Mucosa of rectum (tissue), 2 donors: ENCODE data around the gene SNORC.
"Not testable (repeated sequence)": the region's sequence is repeated elsewhere in the genome, so short reads cannot be mapped to it uniquely, and the experiment has no call there.

Source experiments
- H3K27ac ChIP-seq, 2 donors: one replicate each; pipeline ENCODE4 v1.7.0; 2013; ENCODE audit warnings: inconsistent platforms in 2 of 2, low read depth in 2 of 2, low read length in 2 of 2
- H3K27me3 ChIP-seq, 2 donors: one replicate each; pipeline ENCODE4 v1.7.0; 2013; ENCODE audit warnings: low read length in 2 of 2; ENCODE audit not compliant: control insufficient read depth in 2 of 2, insufficient read depth in 2 of 2
- H3K36me3 ChIP-seq, 2 donors: one replicate each; pipeline ENCODE4 v1.7.0; 2013; ENCODE audit warnings: low read length in 2 of 2; ENCODE audit not compliant: control insufficient read depth in 2 of 2, insufficient read depth in 2 of 2
- H3K4me1 ChIP-seq, 2 donors: one replicate each; pipeline ENCODE4 v1.7.0; 2013; ENCODE audit warnings: low read length in 2 of 2, mild to moderate bottlenecking in 1 of 2; ENCODE audit not compliant: control insufficient read depth in 2 of 2, insufficient read depth in 2 of 2
- H3K4me3 ChIP-seq, 2 donors: one replicate each; pipeline ENCODE4 v1.7.0; 2013; ENCODE audit warnings: low read length in 2 of 2
- H3K9ac ChIP-seq, 2 donors: one replicate each; pipeline ENCODE4 v1.7.0; 2013; ENCODE audit warnings: low read length in 2 of 2, low read depth in 1 of 2, mild to moderate bottlenecking in 1 of 2
- H3K9me3 ChIP-seq, 2 donors: one replicate each; pipeline ENCODE4 v1.7.0; 2013; ENCODE audit warnings: low read length in 2 of 2; ENCODE audit not compliant: control insufficient read depth in 2 of 2
- donor health status: healthy.
- donor health status: Normal muscosa, but diverticular disease.

SNORC gene

DNA sequence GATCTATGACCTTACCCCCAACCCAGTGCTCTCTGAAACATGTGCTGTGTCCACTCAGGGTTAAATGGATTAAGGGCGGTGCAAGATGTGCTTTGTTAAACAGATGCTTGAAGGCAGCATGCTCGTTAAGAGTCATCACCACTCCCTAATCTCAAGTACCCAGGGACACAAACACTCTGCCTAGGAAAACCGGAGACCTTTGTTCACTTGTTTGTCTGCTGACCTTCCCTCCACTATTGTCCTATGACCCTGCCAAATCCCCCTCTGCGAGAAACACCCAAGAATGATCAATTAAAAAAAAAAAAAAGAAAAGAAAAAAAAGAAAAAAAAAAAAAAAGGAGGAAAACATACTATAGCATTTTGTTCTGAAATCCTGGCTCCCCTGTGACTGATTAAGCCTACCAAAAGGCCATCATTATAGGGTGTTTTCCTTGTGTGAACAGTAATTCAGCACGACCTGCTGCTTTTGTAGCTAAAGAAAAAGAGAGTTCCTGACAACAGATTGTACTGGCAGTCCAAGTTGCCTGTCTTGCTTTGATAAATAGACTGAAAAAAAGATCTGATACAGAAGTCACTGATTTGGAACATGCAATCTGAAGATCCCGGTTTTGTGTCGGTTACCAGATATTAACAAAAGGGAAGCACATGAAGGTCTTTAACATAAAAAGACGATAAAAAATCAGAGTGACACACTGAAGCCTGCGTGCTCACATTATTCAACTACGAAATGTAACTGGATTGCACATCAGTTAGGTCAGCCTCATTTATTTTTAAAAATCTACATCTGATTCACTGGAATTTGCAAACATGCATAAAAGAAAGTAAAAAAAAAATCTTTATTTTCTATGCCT, 37.0 kb downstream of the SNORC start:
- not testable (repeated sequence) for H3K27ac ChIP-seq, H3K27me3 ChIP-seq, H3K4me1 ChIP-seq

DNA sequence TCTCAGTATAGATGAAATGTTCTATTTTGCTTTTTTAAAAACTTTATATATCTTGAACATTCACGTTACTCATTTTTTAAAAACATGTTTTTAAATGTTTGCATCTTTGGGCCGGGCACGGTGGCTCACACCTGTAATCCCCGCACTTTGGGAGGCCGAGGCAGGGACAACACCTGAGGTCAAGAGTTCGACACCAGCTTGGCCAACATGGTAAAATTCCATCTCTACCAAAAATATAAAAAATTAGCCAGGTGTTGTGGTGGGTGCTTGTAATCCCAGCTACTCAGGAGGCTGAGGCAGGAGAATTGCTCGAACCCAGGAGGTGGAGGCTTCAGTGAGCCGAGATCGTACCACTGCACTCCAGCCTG, 37.6 kb downstream of the SNORC start:
- not testable (repeated sequence) for H3K9me3 ChIP-seq, H3K9ac ChIP-seq, H3K4me1 ChIP-seq, H3K4me3 ChIP-seq, H3K27ac ChIP-seq, H3K27me3 ChIP-seq, H3K36me3 ChIP-seq

More for the DNA sequence above, 37.0 kb downstream of the SNORC start:
- not testable (repeated sequence) for H3K9ac ChIP-seq, H3K4me3 ChIP-seq, H3K36me3 ChIP-seq, H3K9me3 ChIP-seq

DNA sequence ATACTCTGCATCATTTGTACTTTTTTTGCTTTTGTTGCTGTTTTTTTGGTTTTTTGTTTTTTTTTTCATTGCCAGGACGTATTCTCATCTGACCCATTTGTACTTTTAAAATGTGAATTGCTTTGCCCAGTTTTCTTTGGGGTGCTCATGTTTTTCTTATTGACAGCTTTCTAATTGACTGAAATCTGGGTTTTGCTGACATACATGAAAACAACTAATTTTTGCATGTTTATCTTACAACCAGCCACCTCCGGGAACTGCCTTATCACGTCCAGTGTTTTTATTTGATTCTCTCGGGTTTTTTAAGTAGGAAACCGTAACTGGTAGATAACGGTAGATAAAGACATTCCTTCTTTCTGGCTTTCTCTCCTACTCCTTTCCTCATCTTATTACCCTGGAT, 38.6 kb downstream of the SNORC start:
- no peaks in the 10 kb centered on the region for H3K4me1 ChIP-seq
- H3K4me3 ChIP-seq: no peak overlapping the region
- no peaks in the 10 kb centered on the region for H3K27me3 ChIP-seq
- no peaks in the 10 kb centered on the region for H3K9me3 ChIP-seq
- H3K27ac ChIP-seq: no peak overlapping the region
- H3K9ac ChIP-seq: no peak overlapping the region
- H3K36me3 ChIP-seq: no peaks in the 10 kb centered on the region

DNA sequence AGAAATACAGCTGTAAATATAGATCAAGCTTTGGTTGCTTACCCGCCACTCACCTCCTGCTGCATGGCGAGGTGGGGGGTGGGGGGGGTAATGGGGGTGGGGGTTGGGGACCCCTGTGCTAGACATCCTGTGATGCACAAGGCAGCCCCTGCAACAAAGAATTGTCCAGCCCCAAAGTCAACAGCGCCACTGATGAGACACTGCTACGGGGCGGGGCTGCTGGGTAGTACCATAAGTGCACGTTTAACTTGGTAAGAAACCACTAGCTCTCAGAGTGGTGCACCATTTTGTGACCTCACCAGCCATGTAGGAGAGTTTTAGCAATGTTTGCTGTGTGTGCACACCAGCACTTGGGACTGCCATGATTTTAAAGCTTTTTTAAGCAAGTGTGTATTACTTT, 40.3 kb downstream of the SNORC start:
- Histone ChIP-seq H3K4me3 (no peak overlapping the region), H3K27me3 (no peaks in the 10 kb centered on the region), H3K27ac (no peak overlapping the region), H3K9me3 (no peaks in the 10 kb centered on the region), H3K9ac (no peak overlapping the region), H3K36me3 (no peaks in the 10 kb centered on the region), H3K4me1 (no peaks in the 10 kb centered on the region)

DNA sequence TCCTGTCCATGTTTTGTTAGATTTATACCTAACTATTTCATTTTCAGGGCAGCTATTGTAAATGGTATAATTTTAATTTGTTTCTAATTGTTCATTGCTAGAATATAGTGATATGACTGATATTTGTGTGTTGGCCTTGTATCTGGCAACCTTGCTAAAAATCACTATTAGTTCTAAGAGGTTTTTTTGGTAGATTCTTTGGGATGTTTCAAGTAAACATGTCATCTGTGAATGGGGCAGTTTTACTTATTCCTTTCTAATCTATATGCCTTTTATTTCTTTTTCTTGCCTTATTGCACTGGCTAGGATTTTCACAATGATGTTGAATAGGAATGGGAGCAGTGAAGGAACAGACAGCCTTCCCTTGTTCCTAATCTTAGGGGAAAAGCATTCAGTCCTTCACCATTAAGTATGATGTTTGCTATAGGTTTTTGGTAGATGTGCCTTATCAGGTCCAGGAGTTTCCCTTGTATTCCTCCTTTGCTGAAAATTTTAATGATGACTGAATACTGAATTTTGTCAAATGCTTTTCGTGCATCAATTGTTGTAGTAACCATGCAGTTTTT, 41.7 kb downstream of the SNORC start:
- Histone ChIP-seq H3K4me3 (no peak overlapping the region), H3K27me3 (no peaks in the 10 kb centered on the region), H3K4me1 (no peaks in the 10 kb centered on the region), H3K9me3 (no peaks in the 10 kb centered on the region), H3K9ac (no peak overlapping the region), H3K36me3 (no peaks in the 10 kb centered on the region), H3K27ac (no peak overlapping the region)

DNA sequence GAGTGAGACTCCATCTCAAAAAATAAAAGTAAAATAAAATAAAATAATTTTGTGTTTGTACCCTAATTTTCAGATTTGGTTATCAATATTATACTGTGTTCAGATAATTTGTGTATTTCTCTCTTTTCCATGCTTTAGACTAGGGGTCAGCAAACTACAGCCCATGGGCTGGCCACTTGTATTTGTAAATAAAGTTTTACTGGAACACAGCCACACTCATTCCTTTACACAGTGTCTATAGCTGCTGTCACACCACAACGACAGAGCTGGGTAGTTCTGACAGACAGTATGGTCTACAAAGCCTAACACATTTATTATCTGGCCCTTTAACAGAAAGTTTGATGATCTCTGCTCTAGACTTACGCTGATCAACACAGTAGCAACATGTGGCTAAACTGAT, 43.8 kb downstream of the SNORC start:
- Histone ChIP-seq H3K27me3 (no peaks in the 10 kb centered on the region), H3K27ac (no peak overlapping the region), H3K9me3 (no peaks in the 10 kb centered on the region), H3K4me1 (no peaks in the 10 kb centered on the region), H3K36me3 (no peaks in the 10 kb centered on the region), H3K4me3 (no peak overlapping the region), H3K9ac (no peak overlapping the region)

DNA sequence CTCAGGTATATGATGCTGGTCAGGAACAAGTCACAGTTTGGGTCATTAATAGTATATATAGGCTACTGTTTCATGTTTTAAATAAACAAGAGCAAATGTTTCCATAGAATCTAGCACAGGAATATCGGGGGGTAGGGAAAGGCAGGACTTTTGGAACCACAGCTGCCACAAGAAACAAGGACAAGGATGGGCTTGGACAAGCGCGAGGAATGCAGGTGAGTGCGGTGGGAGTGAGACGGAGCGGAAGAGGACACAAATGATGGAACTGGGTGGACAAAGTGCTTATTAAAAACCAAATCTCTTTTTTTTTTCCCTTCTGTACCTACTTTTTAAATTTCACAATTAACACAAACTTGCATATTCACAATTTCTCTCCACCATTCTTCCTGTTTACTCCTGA, 49.1 kb downstream of the SNORC start:
- H3K4me3 ChIP-seq: no peak overlapping the region
- no peaks in the 10 kb centered on the region for H3K27me3 ChIP-seq
- H3K9me3 ChIP-seq: no peaks in the 10 kb centered on the region
- no peak overlapping the region for H3K9ac ChIP-seq
- peaks cover 11 to 14% of the 10 kb centered on the region in 2 donors for H3K36me3 ChIP-seq
- no peak overlapping the region for H3K27ac ChIP-seq
- no peaks in the 10 kb centered on the region for H3K4me1 ChIP-seq

DNA sequence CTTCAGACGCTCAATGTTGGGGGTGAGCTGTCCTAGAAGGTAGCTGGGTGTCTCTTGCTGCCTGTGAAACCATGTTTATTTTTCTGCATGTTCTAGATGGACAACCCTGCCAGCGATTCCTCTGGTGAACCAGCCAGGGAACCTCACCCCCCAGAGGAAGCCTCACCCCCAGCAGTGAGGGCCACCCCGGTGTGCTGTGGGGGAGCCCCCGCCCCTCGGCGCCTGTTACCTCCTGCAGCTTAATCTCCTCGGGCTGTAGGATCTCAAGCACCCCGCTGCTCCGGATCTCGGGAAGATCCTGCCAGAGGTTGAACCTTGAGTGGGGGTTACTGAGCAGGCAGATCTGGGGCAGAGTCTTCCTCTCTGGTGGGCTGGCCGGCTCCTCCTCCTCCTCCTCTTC, 50.0 kb downstream of the SNORC start:
- Histone ChIP-seq H3K4me3 (no peak overlapping the region), H3K27ac (no peak overlapping the region), H3K4me1 (no peaks in the 10 kb centered on the region), H3K27me3 (peaks cover 0 to under 1% of the 10 kb centered on the region in 2 donors), H3K36me3 (peaks cover 15 to 20% of the 10 kb centered on the region in 2 donors), H3K9ac (no peak overlapping the region), H3K9me3 (no peaks in the 10 kb centered on the region)

DNA sequence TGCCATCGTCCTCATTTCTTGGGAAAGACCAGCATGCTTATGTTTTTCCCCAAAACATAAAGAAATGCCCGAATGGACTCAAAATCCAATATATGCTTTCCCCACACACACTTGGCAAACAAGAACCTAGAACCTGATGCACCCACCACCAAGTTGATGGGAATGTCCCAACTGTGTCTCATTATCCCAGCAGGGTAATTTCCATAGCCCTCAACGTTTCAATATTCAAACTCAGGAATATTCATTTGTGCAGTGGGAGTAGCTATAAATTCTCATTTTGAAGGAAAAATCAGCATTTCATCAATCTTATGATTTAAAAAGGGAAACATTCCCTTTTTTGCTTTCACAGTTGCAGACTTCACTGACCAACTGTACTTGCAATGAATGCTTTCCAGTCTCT, 50.7 kb downstream of the SNORC start:
- no peak overlapping the region for H3K9ac ChIP-seq
- H3K36me3 ChIP-seq: peaks cover 17 to 24% of the 10 kb centered on the region in 2 donors
- H3K27me3 ChIP-seq: peaks cover 0 to 4% of the 10 kb centered on the region in 2 donors
- H3K27ac ChIP-seq: no peak overlapping the region
- H3K9me3 ChIP-seq: no peaks in the 10 kb centered on the region
- H3K4me1 ChIP-seq: no peaks in the 10 kb centered on the region
- H3K4me3 ChIP-seq: no peak overlapping the region

DNA sequence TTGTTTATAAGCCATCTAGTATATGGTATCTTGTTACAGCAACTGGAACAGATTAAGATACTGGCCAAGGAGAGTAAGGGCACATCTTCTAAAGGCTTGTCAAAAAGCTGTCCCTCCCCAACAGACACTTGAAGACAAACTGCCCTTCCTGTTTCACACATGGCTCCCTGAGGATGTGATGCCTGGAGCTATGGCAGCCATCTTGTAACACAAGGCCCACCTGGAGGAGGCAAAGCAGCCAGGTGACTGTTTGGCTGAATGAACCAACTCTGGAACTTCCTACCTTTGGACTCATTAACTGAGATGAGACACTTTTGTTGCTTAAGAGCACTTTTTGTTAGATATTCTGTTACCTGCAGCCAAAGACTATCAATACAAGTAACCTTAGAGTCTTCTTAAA, 54.4 kb downstream of the SNORC start:
- Histone ChIP-seq H3K27ac (no peak overlapping the region), H3K4me3 (no peak overlapping the region), H3K27me3 (peaks cover 4 to 5% of the 10 kb centered on the region in 2 donors), H3K9ac (no peak overlapping the region), H3K9me3 (no peaks in the 10 kb centered on the region), H3K4me1 (peaks cover 0 to 5% of the 10 kb centered on the region in 2 donors), H3K36me3 (peaks cover 17 to 23% of the 10 kb centered on the region in 2 donors)
